LNCaP clone FGC (cell line): ENCODE data around the gene ZNF367.

Source experiments
- DNase-seq: peaks from one replicate; pipeline ENCODE4 v3.0.0-alpha.2; 2011; ENCODE audit warnings: low read depth
- H3K4me3 ChIP-seq: 2 replicates; pipeline ENCODE4 v1.5.1; 2011; ENCODE audit warnings: mild to moderate bottlenecking, low read depth, low read length, control low read depth
- TF ChIP-seq, protein P1 (sequence below): IDR thresholded peaks from 2 replicates; pipeline ENCODE4 v1.5.1; 2012; ENCODE audit warnings: mild to moderate bottlenecking; ENCODE audit not compliant: control insufficient read depth, insufficient read depth; ENCODE audit errors: extremely low read depth

Gene ZNF367

DNA sequence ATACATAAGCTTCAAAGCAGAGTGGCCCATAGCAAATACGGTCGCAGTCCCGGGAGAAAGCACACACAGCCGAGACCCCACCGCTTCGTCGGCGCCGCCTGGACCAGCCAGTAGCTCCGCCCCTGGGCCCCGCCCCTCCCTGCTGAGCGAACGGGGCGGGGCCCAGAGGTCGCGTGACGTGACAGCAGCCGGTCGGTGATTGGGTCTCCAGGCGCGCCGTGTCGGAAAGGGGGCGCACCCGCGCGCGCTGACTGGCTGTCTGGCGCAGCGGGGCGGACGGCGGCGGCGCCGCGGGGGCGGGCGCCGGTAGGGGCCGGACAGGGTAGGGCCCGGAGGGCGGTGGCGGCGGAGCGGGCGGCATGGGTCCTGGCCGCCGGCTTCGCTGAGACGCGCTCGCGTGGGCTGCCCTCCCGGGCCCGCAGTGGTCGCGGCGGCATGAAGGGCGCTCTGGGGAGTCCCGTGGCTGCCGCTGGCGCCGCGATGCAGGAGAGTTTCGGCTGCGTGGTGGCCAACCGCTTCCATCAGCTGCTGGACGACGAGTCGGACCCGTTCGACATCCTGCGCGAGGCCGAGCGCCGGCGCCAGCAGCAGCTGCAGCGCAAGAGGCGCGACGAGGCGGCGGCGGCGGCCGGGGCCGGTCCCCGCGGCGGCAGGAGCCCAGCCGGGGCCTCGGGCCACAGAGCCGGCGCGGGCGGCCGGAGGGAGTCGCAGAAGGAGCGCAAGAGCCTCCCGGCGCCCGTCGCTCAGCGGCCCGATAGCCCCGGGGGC is 31.9 kb upstream of the ZNF367 start, which contains the start of gene HABP4:
Gene HABP4 (plus strand): TSS at position 325 of the 768 bp plus-strand sequence. CDS start 111 bp downstream, at position 436.
- TF ChIP-seq, protein P1, sequence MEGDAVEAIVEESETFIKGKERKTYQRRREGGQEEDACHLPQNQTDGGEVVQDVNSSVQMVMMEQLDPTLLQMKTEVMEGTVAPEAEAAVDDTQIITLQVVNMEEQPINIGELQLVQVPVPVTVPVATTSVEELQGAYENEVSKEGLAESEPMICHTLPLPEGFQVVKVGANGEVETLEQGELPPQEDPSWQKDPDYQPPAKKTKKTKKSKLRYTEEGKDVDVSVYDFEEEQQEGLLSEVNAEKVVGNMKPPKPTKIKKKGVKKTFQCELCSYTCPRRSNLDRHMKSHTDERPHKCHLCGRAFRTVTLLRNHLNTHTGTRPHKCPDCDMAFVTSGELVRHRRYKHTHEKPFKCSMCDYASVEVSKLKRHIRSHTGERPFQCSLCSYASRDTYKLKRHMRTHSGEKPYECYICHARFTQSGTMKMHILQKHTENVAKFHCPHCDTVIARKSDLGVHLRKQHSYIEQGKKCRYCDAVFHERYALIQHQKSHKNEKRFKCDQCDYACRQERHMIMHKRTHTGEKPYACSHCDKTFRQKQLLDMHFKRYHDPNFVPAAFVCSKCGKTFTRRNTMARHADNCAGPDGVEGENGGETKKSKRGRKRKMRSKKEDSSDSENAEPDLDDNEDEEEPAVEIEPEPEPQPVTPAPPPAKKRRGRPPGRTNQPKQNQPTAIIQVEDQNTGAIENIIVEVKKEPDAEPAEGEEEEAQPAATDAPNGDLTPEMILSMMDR = no peak
- H3K4me3 ChIP-seq = peak within 1 kb of the TSS; percentile 56
- DNase-seq = peak; percentile 67

DNA sequence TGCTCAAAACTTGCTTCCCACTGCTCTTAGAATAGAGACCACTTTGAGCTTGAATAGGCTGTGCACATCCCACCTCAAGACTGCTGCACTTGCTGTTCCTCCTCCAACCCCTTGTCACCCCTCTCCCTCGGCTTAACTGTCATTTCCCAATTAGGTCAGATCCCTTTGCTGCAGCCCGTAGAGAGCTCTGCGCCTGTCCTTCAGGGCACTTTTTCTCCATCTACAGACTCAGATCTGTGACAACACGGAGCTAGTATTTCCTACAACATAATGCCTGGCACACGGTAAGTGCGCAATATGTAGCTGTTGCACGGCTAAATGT is 31.3 kb upstream of the ZNF367 start:
- H3K4me3 ChIP-seq = peak overlapping the region; percentile 53
- DNase-seq = no peak
- TF ChIP-seq, protein P1 = no peak

DNA sequence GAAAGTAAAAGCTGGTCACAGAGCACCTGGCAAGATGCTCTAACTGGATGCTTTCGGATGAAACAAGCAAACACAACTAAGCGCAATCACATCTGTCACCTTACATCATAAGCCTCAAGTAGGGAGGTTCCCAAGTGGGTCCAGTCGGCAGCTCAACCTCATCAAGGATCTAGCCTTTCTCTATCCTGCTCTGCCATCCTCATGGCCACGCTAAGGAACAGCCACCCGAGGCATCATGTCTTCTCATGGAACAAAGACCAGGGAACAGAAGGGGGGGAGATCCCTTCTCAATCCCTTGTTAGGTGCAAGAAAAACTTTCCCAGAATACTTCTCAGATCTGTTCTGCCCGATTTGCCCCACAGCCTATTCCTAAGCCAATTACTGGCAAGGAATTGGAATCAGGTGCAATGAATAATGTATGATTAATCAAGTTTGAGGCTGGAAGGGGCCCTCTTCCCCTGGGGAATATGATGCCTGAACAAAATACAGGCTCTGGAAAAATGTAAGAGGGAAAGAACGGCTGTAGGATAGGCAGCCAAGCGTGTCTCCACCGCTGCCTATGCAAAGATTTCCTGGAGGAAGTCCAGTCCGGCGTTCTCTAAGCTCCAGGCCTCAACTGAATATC is 30.5 kb upstream of the ZNF367 start:
- no peak overlapping the region for H3K4me3 ChIP-seq
- TF ChIP-seq, protein P1 = no peak
- no peak for DNase-seq

DNA sequence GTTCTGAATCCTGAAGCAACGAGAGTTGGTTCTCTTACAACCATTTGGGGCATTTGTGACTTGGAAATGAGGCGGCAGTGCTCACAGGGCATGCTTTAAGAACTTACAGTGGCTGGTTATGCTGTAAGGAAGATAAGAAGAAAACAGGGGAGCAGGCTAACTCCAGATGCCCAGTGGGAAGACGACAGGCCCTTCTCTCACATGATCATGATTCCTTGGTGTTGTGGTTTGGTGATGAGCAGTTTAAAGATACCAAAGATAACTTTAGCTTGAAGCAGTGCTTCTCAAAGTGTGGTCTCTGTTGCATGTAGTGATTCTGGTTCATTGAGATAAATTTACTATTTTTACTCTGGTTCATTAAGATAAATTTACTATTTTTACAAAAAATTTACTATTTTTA is 29.2 kb upstream of the ZNF367 start:
- TF ChIP-seq, protein P1 = no peak
- no peak for DNase-seq
- H3K4me3 ChIP-seq = no peak overlapping the region

DNA sequence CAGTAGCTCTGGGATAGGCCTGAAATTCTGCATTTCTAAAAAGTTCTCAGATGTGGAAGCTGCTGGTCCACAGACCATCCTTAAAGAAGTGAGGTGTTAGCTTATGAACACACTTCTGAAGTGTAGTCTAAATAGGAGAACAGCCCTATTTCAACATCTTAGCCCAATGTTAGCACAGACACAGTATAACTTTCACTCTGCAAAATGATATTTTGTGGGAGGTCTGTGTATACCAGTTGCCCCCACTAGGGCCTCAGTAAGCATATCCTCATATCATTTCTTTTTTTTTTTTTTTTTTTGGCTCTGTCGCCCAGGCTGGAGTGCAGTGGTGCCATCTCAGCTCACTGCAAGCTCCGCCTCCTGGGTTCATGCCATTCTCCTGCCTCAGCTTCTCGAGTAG is 24.3 kb upstream of the ZNF367 start:
- TF ChIP-seq, protein P1 = no peak
- H3K4me3 ChIP-seq = no peak overlapping the region
- no peak for DNase-seq

DNA sequence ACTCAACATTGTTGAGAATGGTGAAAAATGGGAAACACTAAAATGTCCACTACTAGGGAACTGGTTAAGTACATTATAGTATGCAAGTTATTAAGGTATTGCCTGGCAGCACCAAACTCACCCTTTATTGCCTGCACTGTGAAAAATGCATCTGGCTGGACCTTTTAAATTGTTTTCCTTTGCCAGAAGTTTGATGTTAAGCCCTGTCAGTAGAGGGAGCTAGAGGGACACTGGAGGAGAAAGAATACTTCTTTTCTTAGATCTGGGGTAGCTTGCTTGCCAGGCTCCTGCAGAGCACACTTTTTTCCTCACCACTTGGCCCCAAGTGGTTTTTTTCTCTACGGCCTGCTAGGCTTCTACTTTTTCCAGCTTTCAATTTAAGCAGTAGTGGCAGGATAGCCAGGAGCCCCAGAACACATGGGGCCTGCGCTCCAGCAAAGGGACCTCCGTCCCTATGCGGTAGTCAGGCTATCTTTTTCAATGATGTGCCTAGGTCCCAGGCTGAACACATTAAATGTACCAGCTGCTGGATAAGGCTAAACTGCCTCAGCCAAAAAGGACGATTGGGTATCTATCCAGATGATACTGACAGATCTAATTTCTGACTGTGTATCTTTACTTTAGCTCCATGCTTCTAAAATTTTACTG is 23.8 kb upstream of the ZNF367 start:
- TF ChIP-seq, protein P1 = peak; percentile 55
- H3K4me3 ChIP-seq = no peak overlapping the region
- DNase-seq = no peak
